GM23248 (cell line): ENCODE measurements around the gene FMNL3. TPM values are rescaled to one million over a fixed set of nuclear protein-coding genes. Genes with fewer than 3 reads are reported as not detected.

Experiments used
- DNase-seq: peaks from one replicate; pipeline ENCODE4 v3.0.0-alpha.2; 2015
- H2AFZ ChIP-seq: fragments of 200-600 bp; sonication (generic); 2 replicates; pipeline ENCODE4 v1.6.1; 2016; ENCODE audit warnings: antibody characterized with exemption
- H3F3A ChIP-seq: fragments of 200-600 bp; sonication (generic); 2 replicates; pipeline ENCODE4 v1.6.1; 2016; ENCODE audit warnings: mild to moderate bottlenecking, antibody characterized with exemption, mixed run types; ENCODE audit not compliant: insufficient read depth
- H3K27ac ChIP-seq: fragments of 200-600 bp; sonication (generic); 2 replicates; pipeline ENCODE4 v1.5.1; 2016; ENCODE audit warnings: mild to moderate bottlenecking
- H3K27me3 ChIP-seq: fragments of 200-600 bp; sonication (generic); replicated peaks from 2 replicates; pipeline ENCODE4 v1.6.1; 2016; ENCODE audit warnings: mild to moderate bottlenecking; ENCODE audit not compliant: insufficient read depth
- H3K36me3 ChIP-seq: fragments of 200-600 bp; sonication (generic); 2 replicates; pipeline ENCODE4 v1.6.1; 2016; ENCODE audit warnings: low read depth, mild to moderate bottlenecking
- H3K4me1 ChIP-seq: fragments of 200-600 bp; sonication (generic); 2 replicates; pipeline ENCODE4 v1.6.1; 2016; ENCODE audit warnings: mild to moderate bottlenecking; ENCODE audit not compliant: insufficient read depth
- H3K4me2 ChIP-seq: fragments of 200-600 bp; sonication (generic); one replicate; pipeline ENCODE4 v1.6.1; 2016; ENCODE audit warnings: mild to moderate bottlenecking; ENCODE audit not compliant: unreplicated experiment
- H3K4me3 ChIP-seq: fragments of 200-600 bp; sonication (generic); 2 replicates; pipeline ENCODE4 v1.5.1; 2016; ENCODE audit warnings: mild to moderate bottlenecking
- H3K79me2 ChIP-seq: fragments of 200-600 bp; sonication (generic); 2 replicates; pipeline ENCODE4 v1.6.1; 2016; ENCODE audit warnings: mild to moderate bottlenecking; ENCODE audit not compliant: insufficient read depth
- H3K9ac ChIP-seq: fragments of 200-600 bp; sonication (generic); 2 replicates; pipeline ENCODE4 v1.6.1; 2016; ENCODE audit warnings: mild to moderate bottlenecking
- H3K9me2 ChIP-seq: fragments of 200-600 bp; sonication (generic); 2 replicates; pipeline ENCODE4 v1.6.1; 2016; ENCODE audit warnings: mixed run types, mild to moderate bottlenecking, moderate library complexity; ENCODE audit not compliant: insufficient read depth
- H3K9me3 ChIP-seq: fragments of 200-600 bp; sonication (generic); one replicate; pipeline ENCODE4 v1.6.1; 2017; ENCODE audit warnings: low read depth
- H4K20me1 ChIP-seq: fragments of 200-600 bp; sonication (generic); 2 replicates; pipeline ENCODE4 v1.6.0; 2016; ENCODE audit not compliant: insufficient read depth
- EZH2 ChIP-seq: fragments of 200-600 bp; sonication (generic); IDR thresholded peaks from 2 replicates; pipeline ENCODE4 v1.6.1; 2018; ENCODE audit warnings: antibody characterized with exemption, mild to moderate bottlenecking; ENCODE audit not compliant: insufficient read depth, poor library complexity, severe bottlenecking
- EZH2phosphoT487 ChIP-seq: fragments of 200-600 bp; sonication (generic); IDR thresholded peaks from 2 replicates; pipeline ENCODE4 v1.6.1; 2018; ENCODE audit warnings: antibody characterized with exemption, moderate library complexity, mild to moderate bottlenecking, low read depth; ENCODE audit not compliant: insufficient read depth
- WGBS, 2 experiments: methylation state at CpG; one replicate each; pipeline ENCODE4 v1.1.6; 2015 to 2017; ENCODE audit warnings: low lambda C conversion rate in 2 of 2, low coverage in 1 of 2; ENCODE audit errors: missing lambda C conversion rate in 2 of 2; 5-methylcytosine and 5-hydroxymethylcytosine counted together
- in situ Hi-C: fragments of 300-500 bp; cut with MboI; formaldehyde crosslinking; loops from 2 replicates; pipeline ENCODE4 v1.15.0; 2020
- polyA plus RNA-seq: library from polyadenylated mRNA; unstranded; fragments of >200 nt; fragmentation: Nextera tagmentation; extraction: Ambion mirVana; gene quantifications from 2 replicates; pipeline ENCODE4 v1.2.1, GENCODE V29; 2016
- total RNA-seq: library from RNA; depleted of rRNA; stranded (reverse); fragments of >200 nt; shearing (Covaris generic); gene quantifications from 2 replicates; pipeline ENCODE4 v1.2.3, GENCODE V29; 2014

The FMNL3 gene
- total and polyA plus RNA-seq, 2 experiments from 2014 or later: 7.9 to 24.0 TPM

GRCh38 chr12:49621651-49622500 is 85.3 kb downstream of the FMNL3 start:
- peak overlapping the region; percentile 93 for H3K4me2 ChIP-seq
- H3K9ac ChIP-seq: peak overlapping the region; percentile 77
- H3K79me2 ChIP-seq: no peaks in the 10 kb centered on the region
- in situ Hi-C loops: no loop called here
- peak; percentile 37 for DNase-seq
- peak overlapping the region; percentile 84 for H2AFZ ChIP-seq
- peaks cover 22% of the 10 kb centered on the region for H3F3A ChIP-seq
- no peaks in the 10 kb centered on the region for H4K20me1 ChIP-seq
- H3K27me3 ChIP-seq: no peaks in the 10 kb centered on the region
- no peaks in the 10 kb centered on the region for H3K9me2 ChIP-seq
- 6% methylated on average over 25 to 33 of the region's 33 CpGs for WGBS, 2 experiments
- H3K36me3 ChIP-seq: no peaks in the 10 kb centered on the region
- H3K4me3 ChIP-seq: peak overlapping the region; percentile 77
- peak overlapping the region; percentile 52; the same call in 1 of the 2 replicates for H3K27ac ChIP-seq
- H3K4me1 ChIP-seq: peaks cover 12% of the 10 kb centered on the region; the same call in 1 of the 2 replicates
- H3K9me3 ChIP-seq: no peaks in the 10 kb centered on the region
- no peak for TF ChIP-seq EZH2phosphoT487
- no peak for TF ChIP-seq EZH2

DNA sequence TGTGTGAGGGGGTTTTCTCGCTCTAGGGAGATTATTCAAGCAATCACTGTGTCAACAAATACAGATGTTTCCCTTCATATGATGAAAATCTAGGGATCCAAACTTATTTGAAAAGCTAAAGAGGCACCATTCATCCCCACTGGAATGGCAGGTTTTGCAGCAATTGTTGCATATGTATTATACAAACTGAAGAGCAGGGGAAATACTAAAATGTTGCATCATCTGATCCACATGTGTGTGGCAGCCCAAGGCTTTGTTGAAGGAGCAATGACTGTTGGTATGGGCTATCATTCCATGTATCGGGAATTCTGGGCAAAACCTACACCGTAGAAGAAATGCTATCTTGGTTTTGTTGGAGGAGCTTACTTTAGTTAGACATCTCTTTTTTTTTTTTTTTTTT is 87.9 kb downstream of the FMNL3 start:
- Histone ChIP-seq H3K79me2 (no peaks in the 10 kb centered on the region), H3K4me3 (no peak overlapping the region), H4K20me1 (no peaks in the 10 kb centered on the region), H2AFZ (0 out of 2 replicates have a peak overlapping the region, but pooled peaks have one; percentile 22), H3K9ac (no peak overlapping the region), H3K27me3 (no peaks in the 10 kb centered on the region), H3K4me1 (peaks cover 12% of the 10 kb centered on the region; the same call in 1 of the 2 replicates), H3K9me3 (no peaks in the 10 kb centered on the region), H3F3A (peaks cover 5% of the 10 kb centered on the region), H3K9me2 (no peaks in the 10 kb centered on the region), H3K27ac (no peak overlapping the region), H3K4me2 (no peak overlapping the region), H3K36me3 (no peaks in the 10 kb centered on the region)
- in situ Hi-C loops: no loop called here
- WGBS, 2 experiments: 80 to 83% methylated on average over 3 of the region's 3 CpGs
- TF ChIP-seq EZH2 (no peak), EZH2phosphoT487 (no peak)
- DNase-seq: peak; percentile 34

DNA sequence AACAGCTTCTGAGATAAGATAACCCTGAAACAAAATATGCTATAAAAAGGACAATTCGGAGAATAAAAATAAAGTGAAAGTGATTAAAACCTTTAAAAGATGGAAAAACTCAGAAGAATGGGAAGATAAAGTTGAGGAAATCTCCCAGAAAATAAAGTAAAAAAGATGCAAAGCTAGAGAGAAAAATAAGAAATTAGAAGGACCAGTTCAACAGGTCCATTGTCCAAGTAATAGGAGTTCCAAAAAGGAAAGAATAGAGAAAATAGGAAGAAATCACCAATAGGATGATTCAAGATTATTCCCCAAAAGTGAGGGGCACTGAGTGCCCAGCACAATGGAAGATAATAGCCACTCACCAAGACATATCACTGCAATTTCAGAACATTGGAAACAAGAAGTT is 88.6 kb downstream of the FMNL3 start:
- Histone ChIP-seq H3F3A (no peaks in the 10 kb centered on the region; the same call in 1 of the 2 replicates), H3K4me2 (no peak overlapping the region), H2AFZ (no peak overlapping the region), H3K27ac (no peak overlapping the region), H3K4me3 (no peak overlapping the region), H3K9ac (no peak overlapping the region), H3K79me2 (no peaks in the 10 kb centered on the region), H3K9me2 (no peaks in the 10 kb centered on the region), H3K9me3 (no peaks in the 10 kb centered on the region), H3K4me1 (peaks cover 12% of the 10 kb centered on the region; the same call in 1 of the 2 replicates), H3K27me3 (no peaks in the 10 kb centered on the region), H4K20me1 (no peaks in the 10 kb centered on the region), H3K36me3 (no peaks in the 10 kb centered on the region)
- TF ChIP-seq EZH2 (no peak), EZH2phosphoT487 (no peak)
- 81% methylated on average over 1 of the region's 1 CpG for WGBS, 2 experiments
- no peak for DNase-seq
- in situ Hi-C loops: no loop called here

- no peak overlapping the region for H3K4me2 ChIP-seq
- H3K4me3 ChIP-seq: no peak overlapping the region
- H3K36me3 ChIP-seq: no peaks in the 10 kb centered on the region
- no peaks in the 10 kb centered on the region for H3K27me3 ChIP-seq
- no peaks in the 10 kb centered on the region for H3K9me2 ChIP-seq
- peaks cover 1% of the 10 kb centered on the region; the same call in 1 of the 2 replicates for H3K4me1 ChIP-seq
- H3K79me2 ChIP-seq: no peaks in the 10 kb centered on the region
- no peaks in the 10 kb centered on the region for H3K9me3 ChIP-seq
- H3K27ac ChIP-seq: no peak overlapping the region
- H3F3A ChIP-seq: no peaks in the 10 kb centered on the region; the same call in 1 of the 2 replicates
- DNase-seq: no peak
- no peak overlapping the region for H3K9ac ChIP-seq
- 53 to 59% methylated on average over 5 of the region's 5 CpGs for WGBS, 2 experiments
- no peak for TF ChIP-seq EZH2phosphoT487
- TF ChIP-seq EZH2: no peak
- H4K20me1 ChIP-seq: no peaks in the 10 kb centered on the region
- H2AFZ ChIP-seq: no peak overlapping the region
- in situ Hi-C loops: no loop called here
These were observed 90.5 kb downstream of the FMNL3 start for GRCh38 chr12:49616533-49617219.
